ENCODE data around the gene SLC6A12.

DNA sequence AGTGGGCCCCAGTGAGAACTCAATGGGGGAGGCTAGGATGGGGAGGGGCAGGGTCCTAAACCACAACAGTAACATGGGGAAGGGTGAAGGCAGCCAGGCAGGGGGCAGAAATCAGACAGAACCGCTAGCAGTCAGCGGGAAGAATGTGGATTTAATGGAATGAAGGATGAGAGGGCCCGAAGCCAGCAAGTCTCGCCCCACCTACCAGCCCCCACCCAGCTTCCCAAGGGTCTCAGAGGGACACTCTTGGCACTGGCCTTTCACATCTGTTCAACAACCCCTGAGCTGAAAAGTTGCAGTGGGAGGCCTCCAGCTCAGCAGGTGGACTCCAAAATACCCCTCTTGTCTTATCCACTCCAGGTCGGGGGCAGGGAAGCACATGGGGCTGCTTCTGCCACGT lies 6.5 kb upstream of the SLC6A12 start:
- TF ChIP-seq, protein P1, sequence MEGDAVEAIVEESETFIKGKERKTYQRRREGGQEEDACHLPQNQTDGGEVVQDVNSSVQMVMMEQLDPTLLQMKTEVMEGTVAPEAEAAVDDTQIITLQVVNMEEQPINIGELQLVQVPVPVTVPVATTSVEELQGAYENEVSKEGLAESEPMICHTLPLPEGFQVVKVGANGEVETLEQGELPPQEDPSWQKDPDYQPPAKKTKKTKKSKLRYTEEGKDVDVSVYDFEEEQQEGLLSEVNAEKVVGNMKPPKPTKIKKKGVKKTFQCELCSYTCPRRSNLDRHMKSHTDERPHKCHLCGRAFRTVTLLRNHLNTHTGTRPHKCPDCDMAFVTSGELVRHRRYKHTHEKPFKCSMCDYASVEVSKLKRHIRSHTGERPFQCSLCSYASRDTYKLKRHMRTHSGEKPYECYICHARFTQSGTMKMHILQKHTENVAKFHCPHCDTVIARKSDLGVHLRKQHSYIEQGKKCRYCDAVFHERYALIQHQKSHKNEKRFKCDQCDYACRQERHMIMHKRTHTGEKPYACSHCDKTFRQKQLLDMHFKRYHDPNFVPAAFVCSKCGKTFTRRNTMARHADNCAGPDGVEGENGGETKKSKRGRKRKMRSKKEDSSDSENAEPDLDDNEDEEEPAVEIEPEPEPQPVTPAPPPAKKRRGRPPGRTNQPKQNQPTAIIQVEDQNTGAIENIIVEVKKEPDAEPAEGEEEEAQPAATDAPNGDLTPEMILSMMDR (optimal IDR thresholded peaks at IDR 0.05 in 1 of 3, IDR thresholded peaks at IDR 0.05 in 1 of 3, conservative IDR thresholded peaks at IDR 0.05 in 1 of 3; ENCODE audit: extremely low read depth in 1 of 3, insufficient read depth in 2 of 3, low read length in 3 of 3) = no peak
- no peak for TF ChIP-seq EZH2 (IDR thresholded peaks at IDR 0.05; ENCODE audit: low read length)
